H1 (cell line): ENCODE measurements around the gene JPH3. TPM values are rescaled to one million over a fixed set of nuclear protein-coding genes. Genes with fewer than 3 reads are reported as not detected.

Experiments
- CTCF ChIA-PET: fragments of 300-600 bp; sonication (Branson Sonifier 250); formaldehyde crosslinking; loops from one replicate; lab custom pipeline; 2021; ENCODE audit not compliant: partially characterized antibody; lab: Charles Lee
- POLR2A ChIA-PET: fragments of 300-600 bp; sonication (Branson Sonifier 250); formaldehyde crosslinking; loops from one replicate; lab custom pipeline; 2021; ENCODE audit warnings: inconsistent platforms; ENCODE audit not compliant: partially characterized antibody; lab: Charles Lee
- DNase-seq, 2 experiments: peaks; one replicate each; pipeline versions ENCODE4 v3.0.0 to v3.0.0-alpha.2; 2010 to 2022; ENCODE audit warnings: low spot score in 2 of 2, low read depth in 1 of 2, mixed read lengths in 1 of 2
- FAIRE-seq: peaks from 2 replicates; lab custom pipeline; 2011; peaks lifted over from hg19 to GRCh38; lab: Jason Lieb, UNC
- H2AFZ ChIP-seq: 2 replicates; pipeline ENCODE4 v1.8.1; 2012; ENCODE audit warnings: low read length, inconsistent platforms
- H2AK5ac ChIP-seq: 2 replicates; pipeline ENCODE4 v1.6.1; 2013; ENCODE audit warnings: low read depth, low read length
- H2BK120ac ChIP-seq: replicated peaks from 2 replicates; pipeline ENCODE3; 2013; ENCODE audit warnings: low read depth, low read length, inconsistent platforms
- H2BK12ac ChIP-seq: 2 replicates; pipeline ENCODE4 v1.6.1; 2013; ENCODE audit warnings: low read depth, low read length
- H2BK15ac ChIP-seq: 2 replicates; pipeline ENCODE4 v1.6.1; 2013; ENCODE audit warnings: low read length
- H2BK20ac ChIP-seq: 2 replicates; pipeline ENCODE4 v1.6.1; 2013; ENCODE audit warnings: low read length
- H2BK5ac ChIP-seq: 2 replicates; pipeline ENCODE4 v1.6.1; 2013; ENCODE audit warnings: low read depth, low read length
- H3K14ac ChIP-seq: 2 replicates; pipeline ENCODE4 v1.6.1; 2013; ENCODE audit warnings: inconsistent platforms; ENCODE audit not compliant: insufficient read length
- H3K18ac ChIP-seq: 2 replicates; pipeline ENCODE4 v1.6.1; 2013; ENCODE audit warnings: low read length; ENCODE audit errors: extremely low read depth
- H3K23ac ChIP-seq: 2 replicates; pipeline ENCODE4 v1.6.1; 2013; ENCODE audit warnings: inconsistent platforms; ENCODE audit not compliant: insufficient read length
- H3K23me2 ChIP-seq: 2 replicates; pipeline ENCODE4 v1.6.1; 2013; ENCODE audit warnings: low read depth, low read length
- H3K27ac ChIP-seq: 2 replicates; pipeline ENCODE4 v1.6.1; 2011; ENCODE audit warnings: low read depth, low read length, inconsistent platforms
- H3K27me3 ChIP-seq, 4 experiments: replicated peaks in 1 of 4; 1 replicate in 1 of 4; 2 replicates in 3 of 4; pipeline versions ENCODE4 v1.6.1 to v1.8.1; 2011 to 2013; ENCODE audit warnings: low read length in 3 of 4, mild to moderate bottlenecking in 3 of 4, inconsistent platforms in 2 of 4, mixed read lengths in 2 of 4, moderate library complexity in 1 of 4; ENCODE audit not compliant: control insufficient read depth in 3 of 4, insufficient read depth in 3 of 4; ENCODE audit errors: extremely low read depth in 1 of 4
- H3K36me3 ChIP-seq, 4 experiments: 2 replicates each; pipeline versions ENCODE4 v1.6.1 to v1.8.1; 2011 to 2013; ENCODE audit warnings: mild to moderate bottlenecking in 4 of 4, low read length in 3 of 4, moderate library complexity in 2 of 4, control low read depth in 1 of 4, inconsistent platforms in 1 of 4; ENCODE audit not compliant: insufficient read depth in 4 of 4, control insufficient read depth in 2 of 4
- H3K4ac ChIP-seq: replicated peaks from 2 replicates; pipeline ENCODE3; 2013; ENCODE audit warnings: low read length, low read depth, mixed read lengths, inconsistent platforms; ENCODE audit not compliant: insufficient read length
- H3K4me1 ChIP-seq, 4 experiments: replicated peaks in 1 of 4; 1 replicate in 1 of 4; 2 replicates in 3 of 4; pipeline versions ENCODE4 v1.6.1 to v1.8.1; 2011 to 2013; ENCODE audit warnings: low read length in 3 of 4, inconsistent platforms in 2 of 4, mixed read lengths in 1 of 4; ENCODE audit not compliant: insufficient read depth in 4 of 4, control insufficient read depth in 3 of 4
- H3K4me2 ChIP-seq, 2 experiments: 2 replicates each; pipeline versions ENCODE4 v1.6.1 to v1.8.1; 2011 to 2013; ENCODE audit warnings: low read depth in 2 of 2, low read length in 2 of 2, control low read depth in 1 of 2, inconsistent platforms in 1 of 2, mild to moderate bottlenecking in 1 of 2; ENCODE audit not compliant: insufficient read depth in 1 of 2
- H3K4me3 ChIP-seq, 4 experiments: fragments of 200-600, 300-600 bp in 1 of 4; sonication (generic), shearing (Covaris generic), sonication (Bioruptor Twin) in 1 of 4; 2 replicates each; pipeline versions ENCODE4 v1.5.1 to v1.8.1; 2011 to 2016; ENCODE audit warnings: low read length in 4 of 4, low read depth in 3 of 4, control low read depth in 2 of 4, inconsistent platforms in 2 of 4, mild to moderate bottlenecking in 2 of 4, mixed read lengths in 1 of 4, moderate library complexity in 1 of 4; ENCODE audit not compliant: insufficient read depth in 2 of 4; ENCODE audit errors: extremely low read depth in 1 of 4
- H3K56ac ChIP-seq: replicated peaks from 2 replicates; pipeline ENCODE3; 2013; ENCODE audit warnings: low read depth, mild to moderate bottlenecking, mixed read lengths, low read length, inconsistent platforms; ENCODE audit not compliant: insufficient read length
- H3K79me1 ChIP-seq: 2 replicates; pipeline ENCODE4 v1.6.1; 2013; ENCODE audit warnings: low read depth, low read length, control low read depth
- H3K79me2 ChIP-seq, 2 experiments: 2 replicates each; pipeline versions ENCODE4 v1.6.1 to v1.8.1; 2012 to 2013; ENCODE audit warnings: low read length in 2 of 2, mild to moderate bottlenecking in 2 of 2, inconsistent platforms in 1 of 2; ENCODE audit not compliant: insufficient read depth in 2 of 2, control insufficient read depth in 1 of 2
- H3K9ac ChIP-seq, 4 experiments: replicated peaks in 1 of 4; 1 replicate in 1 of 4; 2 replicates in 3 of 4; pipeline versions ENCODE4 v1.6.1 to v1.8.1; 2011 to 2013; ENCODE audit warnings: low read depth in 3 of 4, low read length in 3 of 4, control low read depth in 2 of 4, mild to moderate bottlenecking in 2 of 4, moderate library complexity in 2 of 4, inconsistent platforms in 1 of 4; ENCODE audit errors: extremely low read depth in 1 of 4
- H3K9me3 ChIP-seq, 2 experiments: 2 replicates each; pipeline versions ENCODE4 v1.6.1 to v1.8.1; 2012 to 2013; ENCODE audit warnings: mild to moderate bottlenecking in 2 of 2, moderate library complexity in 2 of 2, control low read depth in 1 of 2, inconsistent platforms in 1 of 2, low read depth in 1 of 2, low read length in 1 of 2, mixed read lengths in 1 of 2; ENCODE audit not compliant: insufficient read depth in 2 of 2
- H4K20me1 ChIP-seq, 2 experiments: replicated peaks in 1 of 2; 2 replicates each; pipeline versions ENCODE3 to v1.8.1; 2011 to 2013; ENCODE audit warnings: inconsistent platforms in 2 of 2, low read length in 2 of 2, mild to moderate bottlenecking in 1 of 2; ENCODE audit not compliant: insufficient read depth in 2 of 2, control insufficient read depth in 1 of 2
- H4K5ac ChIP-seq: 2 replicates; pipeline ENCODE4 v1.6.1; 2013; ENCODE audit warnings: low read length, low read depth, mixed read lengths, inconsistent platforms; ENCODE audit not compliant: insufficient read length
- H4K8ac ChIP-seq: 2 replicates; pipeline ENCODE4 v1.8.0; 2013; ENCODE audit warnings: mild to moderate bottlenecking, moderate library complexity, low read length, inconsistent platforms; ENCODE audit not compliant: insufficient read depth; ENCODE audit errors: extremely low read depth
- H4K91ac ChIP-seq: replicated peaks from 2 replicates; pipeline ENCODE3; 2013; ENCODE audit warnings: low read length, mixed read lengths, inconsistent platforms; ENCODE audit not compliant: insufficient read length
- BRCA1 ChIP-seq: IDR thresholded peaks from 2 replicates; pipeline ENCODE4 v1.6.1; 2012; ENCODE audit warnings: low read depth, low read length, improper control_type of control experiment
- HDAC2 ChIP-seq, 2 experiments: fragments of 300-600 bp in 1 of 2; sonication (generic) in 1 of 2; IDR thresholded peaks; 2 replicates each; pipeline ENCODE4 v1.6.1; 2011 to 2012; ENCODE audit warnings: low read depth in 2 of 2, low read length in 2 of 2, mild to moderate bottlenecking in 2 of 2, moderate library complexity in 2 of 2, borderline replicate concordance in 1 of 2, inconsistent platforms in 1 of 2
- JUND ChIP-seq: IDR thresholded peaks from 2 replicates; pipeline ENCODE4 v1.6.1; 2011; ENCODE audit warnings: mild to moderate bottlenecking, improper control_type of control experiment, low read length
- NANOG ChIP-seq: IDR thresholded peaks from 2 replicates; pipeline ENCODE4 v1.6.1; 2011; ENCODE audit warnings: low read length, low read depth, mild to moderate bottlenecking, inconsistent platforms; ENCODE audit not compliant: insufficient read depth, poor library complexity, severe bottlenecking
- SUZ12 ChIP-seq: fragments of 200-600 bp; sonication (generic); IDR thresholded peaks from 2 replicates; pipeline ENCODE4 v1.6.1; 2012; ENCODE audit warnings: mild to moderate bottlenecking, inconsistent platforms, low read length, moderate library complexity, mixed read lengths
- WGBS, 2 experiments: shearing (Covaris generic) in 1 of 2; methylation state at CpG; one replicate each; pipeline versions ENCODE4 v1.1.6 to v1.1.7; 2013 to 2015; ENCODE audit warnings: low lambda C conversion rate in 2 of 2, mixed read lengths in 2 of 2, inconsistent platforms in 1 of 2, low coverage in 1 of 2, missing lambda C conversion rate in 1 of 2; ENCODE audit not compliant: insufficient replicate concordance in 2 of 2, insufficient coverage in 1 of 2, insufficient read length in 1 of 2; ENCODE audit errors: extremely low coverage in 1 of 2, missing lambda C conversion rate in 1 of 2; 5-methylcytosine and 5-hydroxymethylcytosine counted together
- polyA plus RNA-seq, 7 experiments: library from polyadenylated mRNA; depleted of rRNA in 3 of 7; stranded (reverse) in 5 of 7; unstranded in 2 of 7; fragments of >200 nt in 5 of 7; fragments of 200-250 nt in 2 of 7; gene quantifications; 1 replicate in 5 of 7; 2 replicates in 1 of 7; 4 replicates in 1 of 7; pipeline versions ENCODE4 v1.2.1 to v1.2.3, GENCODE V29; 2011 to 2013; ENCODE audit warnings: missing spikeins in 2 of 7, mixed read lengths in 2 of 7
- total RNA-seq: library from RNA; stranded (reverse); fragmentation: NEBNext Ultra II Directional; extraction: Animal tissue kit (Norgen Biotek cat#: 25700); gene quantifications from 2 replicates; pipeline ENCODE4 v1.2.1, GENCODE V29; 2021

The JPH3 gene
- total and polyA plus RNA-seq, 2 of the 8 experiments (the other 6 are each of a cell fraction or from before 2014, with no cell fraction given), result 10.3 to 28.3 TPM

- Histone ChIP-seq H3K9me3 (peaks cover 0 to 3% of the 10 kb centered on the region in 2 experiments; a peak in 2 of 4 replicates), H3K79me2 (no peaks in the 10 kb centered on the region), H3K79me1 (no peaks in the 10 kb centered on the region; the same call in none of the 2 replicates), H2BK5ac (no peak overlapping the region), H4K91ac (peak overlapping the region; percentile 6), H2AK5ac (no peak overlapping the region), H4K20me1 (peaks cover 0 to 8% of the 10 kb centered on the region in 2 experiments), H2AFZ (no peak overlapping the region), H3K23me2 (no peaks in the 10 kb centered on the region), H3K27ac (no peak overlapping the region), H3K4ac (no peak overlapping the region)
- POLR2A ChIA-PET, result interaction anchor here (0.7 kb wide), 1 partner anchor 28 kb away, joined by 4 read pairs; no protein-coding TSS in a partner anchor
- no peak for DNase-seq
- TF ChIP-seq HDAC2 (IDR thresholded peaks at IDR 0.05; ENCODE audit: borderline replicate concordance in 1 of 2, low read depth in 2 of 2, low read length in 2 of 2), result no peak
- TF ChIP-seq BRCA1, result no peak
- TF ChIP-seq SUZ12, result no peak
- TF ChIP-seq JUND, result no peak
- TF ChIP-seq NANOG, result no peak
- TF ChIP-seq, all 59 proteins: peak for 0
- Histone ChIP-seq H2BK120ac (no peak overlapping the region), H3K27me3 (no peaks in the 10 kb centered on the region), H3K4me1 (no peaks in the 10 kb centered on the region; a peak in 2 of 7 replicates), H3K4me3 (no peak overlapping the region), H3K18ac (no peak overlapping the region), H3K56ac (no peak overlapping the region), H3K4me2 (no peak overlapping the region), H4K8ac (no peak overlapping the region), H2BK20ac (no peak overlapping the region), H2BK15ac (no peak overlapping the region), H3K14ac (no peak overlapping the region), H3K9ac (no peak overlapping the region), H3K36me3 (no peaks in the 10 kb centered on the region), H2BK12ac (no peak overlapping the region), H3K23ac (no peak overlapping the region), H4K5ac (no peak overlapping the region)
- 92% methylated on average over 22 of the region's 25 CpGs; no CpG with 5 or more reads in 1 of the 2 experiments for WGBS, 2 experiments
- CTCF ChIA-PET, result interaction anchor here (0.6 to 5.6 kb wide), 5 partner anchors 7 to 212 kb away, joined by 3 to 65 read pairs (median 13); no protein-coding TSS in a partner anchor
- no peak for FAIRE-seq
These were observed 26.1 kb downstream of the JPH3 start for GRCh38 chr16:87628246-87628923.
